C4-2B (cell line): ENCODE measurements around the gene GALNT14.

Source experiments
- H3K27ac ChIP-seq: fragments of 450-650 bp; 2 replicates; pipeline ENCODE4 v1.5.1; 2017
- CTCF ChIP-seq: fragments of 450-650 bp; conservative IDR thresholded peaks from 2 replicates; pipeline ENCODE4 v1.5.1; 2017; ENCODE audit warnings: mild to moderate bottlenecking
- ZFX ChIP-seq: fragments of 450-650 bp; IDR thresholded peaks from 2 replicates; pipeline ENCODE4 v1.6.1; 2017

The GALNT14 gene

GRCh38 chr2:30978044-30978443, 160.2 kb downstream of the GALNT14 start:
- no peak overlapping the region for H3K27ac ChIP-seq
- TF ChIP-seq ZFX, result no peak
- TF ChIP-seq CTCF, result no peak

- no peak overlapping the region for H3K27ac ChIP-seq
- TF ChIP-seq ZFX, result no peak
- no peak for TF ChIP-seq CTCF
Measured at GRCh38 chr2:30975156-30975555, 163.1 kb downstream of the GALNT14 start.

GRCh38 chr2:30974554-30974953, 163.7 kb downstream of the GALNT14 start:
- TF ChIP-seq ZFX (no peak), CTCF (no peak)
- no peak overlapping the region for H3K27ac ChIP-seq

DNA sequence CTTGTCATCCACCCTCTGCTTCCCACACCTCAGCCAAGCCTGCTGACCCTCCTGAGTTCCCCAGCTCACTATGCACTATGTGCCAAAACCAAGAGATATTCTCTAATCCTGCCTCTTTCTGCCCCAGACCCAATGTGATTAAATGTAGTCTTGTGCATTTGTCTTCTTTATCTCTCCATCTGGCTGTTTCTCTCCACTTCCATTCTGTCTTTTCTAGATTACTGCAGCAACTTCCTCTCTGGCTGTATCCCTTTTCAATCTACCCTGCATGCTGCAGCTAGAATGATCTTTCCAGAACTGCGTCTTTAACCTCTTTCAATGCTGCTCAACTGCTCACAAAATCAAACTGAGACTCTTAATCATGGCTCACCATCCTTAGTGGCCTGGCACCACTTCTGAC, 164.1 kb downstream of the GALNT14 start:
- TF ChIP-seq CTCF, result no peak
- TF ChIP-seq ZFX, result no peak
- no peak overlapping the region for H3K27ac ChIP-seq

- TF ChIP-seq ZFX (no peak), CTCF (no peak)
- H3K27ac ChIP-seq, result no peak overlapping the region
Measured at GRCh38 chr2:30971231-30972025, 166.8 kb downstream of the GALNT14 start.

DNA sequence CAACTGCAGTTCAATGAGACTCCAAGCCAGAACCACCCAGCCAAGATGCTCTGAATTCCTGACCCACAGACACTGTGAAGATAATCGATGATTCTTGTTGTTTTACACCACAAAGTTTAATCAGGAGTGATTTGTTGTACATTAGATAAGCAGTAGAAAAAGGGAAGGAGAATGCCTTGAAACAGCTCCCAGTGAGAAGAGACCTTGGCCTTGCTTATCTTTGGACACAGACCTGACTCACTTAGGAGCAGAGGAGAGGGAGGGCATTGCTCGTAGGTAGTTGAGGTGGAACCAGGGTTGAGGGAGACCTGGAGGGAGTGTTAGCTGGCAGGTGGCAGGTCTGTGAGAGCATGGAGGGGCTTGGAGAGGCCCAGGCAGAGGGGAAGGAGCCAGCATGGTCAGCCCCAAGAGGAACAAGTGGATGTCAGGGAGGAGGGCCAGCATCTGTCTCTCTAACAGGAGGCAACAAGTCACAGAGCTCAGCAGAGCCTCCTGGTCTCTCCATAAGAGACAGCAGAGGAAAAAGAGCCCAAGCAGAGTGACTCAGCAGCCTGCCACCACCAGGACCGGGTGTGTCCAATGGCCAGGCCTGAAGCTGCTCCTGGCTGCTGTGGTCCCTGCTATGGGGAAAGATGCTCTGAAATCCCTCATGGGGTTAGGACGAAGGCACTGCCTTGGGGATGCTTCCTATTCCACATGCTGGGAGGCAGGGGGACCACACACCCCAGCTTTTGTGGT, 169.4 kb downstream of the GALNT14 start:
- no peak for TF ChIP-seq CTCF
- no peak for TF ChIP-seq ZFX
- no peak overlapping the region for H3K27ac ChIP-seq

DNA sequence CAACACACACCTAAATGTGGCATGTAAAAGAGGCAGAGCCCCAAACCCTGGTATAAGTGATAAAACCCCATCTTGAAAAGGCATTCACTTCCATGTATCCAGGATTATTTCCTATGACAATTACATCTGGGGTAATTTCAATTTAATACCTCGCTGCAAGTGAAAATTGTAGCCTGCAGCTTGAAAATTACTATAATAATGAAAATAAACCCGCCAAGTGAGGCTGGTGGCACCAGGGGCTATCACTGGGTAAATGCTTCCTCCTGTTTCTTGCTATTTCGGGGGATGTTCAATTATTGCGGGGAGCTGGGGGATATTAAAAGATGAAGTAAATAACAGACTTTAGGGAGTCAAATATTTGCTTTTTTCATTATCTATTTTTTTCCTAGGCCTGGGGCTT, 171.5 kb downstream of the GALNT14 start:
- TF ChIP-seq CTCF, result no peak
- TF ChIP-seq ZFX, result no peak
- H3K27ac ChIP-seq, result no peak overlapping the region
